CD4-positive, alpha-beta T cell treated with Interleukin-1 beta for 1 hour (primary cell): Measurements from ENCODE around the gene TSPAN14.

Experiments
- DNase-seq, 2 donors: peaks; one replicate each; pipeline ENCODE4 v3.0.0-alpha.2; 2020 to 2022

The TSPAN14 gene

DNA sequence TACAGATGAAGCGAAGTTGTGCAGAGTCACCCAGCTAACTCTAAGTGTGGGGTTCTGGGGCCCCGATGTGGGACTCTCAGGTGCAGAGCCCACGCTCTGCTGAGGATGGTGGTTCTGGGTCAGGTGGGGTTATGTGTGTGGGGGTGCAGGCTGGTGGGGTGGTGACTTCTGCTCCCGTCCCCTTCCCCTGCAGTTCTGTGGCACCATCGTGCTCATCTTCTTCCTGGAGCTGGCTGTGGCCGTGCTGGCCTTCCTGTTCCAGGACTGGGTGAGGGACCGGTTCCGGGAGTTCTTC is 54.9 kb downstream of the TSPAN14 start:
- DNase-seq = no peak

GRCh38 chr10:80509403-80510161 is 55.5 kb downstream of the TSPAN14 start:
- no peak for DNase-seq

DNA sequence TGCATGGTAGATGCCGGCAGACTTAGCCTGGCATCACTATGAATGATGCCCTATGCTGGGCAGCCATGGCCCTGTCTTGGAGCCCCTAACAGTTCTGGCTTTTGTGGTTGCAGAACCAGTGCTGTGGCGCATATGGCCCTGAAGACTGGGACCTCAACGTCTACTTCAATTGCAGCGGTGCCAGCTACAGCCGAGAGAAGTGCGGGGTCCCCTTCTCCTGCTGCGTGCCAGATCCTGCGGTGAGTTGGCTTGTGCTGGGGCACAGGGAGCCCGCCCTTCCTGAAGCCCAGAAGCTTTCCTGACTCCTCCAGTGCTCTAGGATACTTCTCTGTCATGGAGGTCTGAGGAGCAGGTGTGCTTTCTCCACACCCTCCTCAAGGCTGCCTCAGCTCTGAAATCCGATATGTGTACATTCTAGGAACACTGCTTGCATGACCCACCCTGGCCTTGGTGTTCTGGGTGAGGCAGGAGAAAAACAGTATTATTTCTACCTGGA is 58.0 kb downstream of the TSPAN14 start:
- DNase-seq = no peak

DNA sequence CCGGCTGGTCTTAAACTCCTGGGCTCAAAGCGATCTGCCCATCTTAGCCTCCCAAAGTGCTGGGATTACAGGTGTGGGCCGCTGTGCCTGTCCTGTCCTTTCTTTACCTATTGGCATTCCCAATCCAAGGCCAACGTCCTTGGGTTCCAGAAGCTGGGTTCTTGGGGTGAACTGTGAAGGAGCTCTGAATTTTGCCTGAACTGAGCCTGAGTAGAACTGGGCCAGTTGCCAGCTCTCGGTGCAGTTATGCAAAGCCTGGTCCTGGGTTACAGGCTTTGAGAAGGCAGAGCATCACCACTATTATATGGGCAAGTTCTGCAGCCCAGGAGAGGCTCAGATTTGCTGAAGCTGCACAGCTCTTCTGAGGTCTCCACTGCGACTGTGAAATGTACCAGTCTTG is 59.0 kb downstream of the TSPAN14 start:
- DNase-seq = no peak

DNA sequence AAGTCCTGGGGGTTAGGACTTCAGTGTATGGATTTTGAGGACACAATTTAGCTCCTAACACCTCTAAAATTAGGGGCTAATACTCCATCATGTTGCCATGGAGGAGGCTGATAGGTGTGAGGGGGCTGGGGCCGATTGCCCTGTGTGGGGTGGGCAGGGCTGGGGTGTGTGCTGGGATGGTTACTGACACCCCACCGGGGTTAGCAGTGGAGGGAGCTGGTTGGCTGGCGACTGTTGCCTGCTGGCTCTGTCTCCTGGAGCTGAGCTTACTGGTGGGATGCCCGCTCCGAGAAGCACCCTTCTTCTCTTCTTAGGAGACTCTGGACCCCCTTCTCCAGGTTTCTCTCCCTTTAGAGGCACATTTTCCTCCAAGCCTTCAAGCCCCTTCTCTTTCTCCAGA is 61.4 kb downstream of the TSPAN14 start:
- DNase-seq = no peak

- no peak for DNase-seq
Observed at GRCh38 chr10:80515941-80516340, 61.8 kb downstream of the TSPAN14 start.

GRCh38 chr10:80516506-80517075 is 62.5 kb downstream of the TSPAN14 start:
- DNase-seq = no peak

- DNase-seq = no peak
Observed at GRCh38 chr10:80517416-80518142, 63.5 kb downstream of the TSPAN14 start.

DNA sequence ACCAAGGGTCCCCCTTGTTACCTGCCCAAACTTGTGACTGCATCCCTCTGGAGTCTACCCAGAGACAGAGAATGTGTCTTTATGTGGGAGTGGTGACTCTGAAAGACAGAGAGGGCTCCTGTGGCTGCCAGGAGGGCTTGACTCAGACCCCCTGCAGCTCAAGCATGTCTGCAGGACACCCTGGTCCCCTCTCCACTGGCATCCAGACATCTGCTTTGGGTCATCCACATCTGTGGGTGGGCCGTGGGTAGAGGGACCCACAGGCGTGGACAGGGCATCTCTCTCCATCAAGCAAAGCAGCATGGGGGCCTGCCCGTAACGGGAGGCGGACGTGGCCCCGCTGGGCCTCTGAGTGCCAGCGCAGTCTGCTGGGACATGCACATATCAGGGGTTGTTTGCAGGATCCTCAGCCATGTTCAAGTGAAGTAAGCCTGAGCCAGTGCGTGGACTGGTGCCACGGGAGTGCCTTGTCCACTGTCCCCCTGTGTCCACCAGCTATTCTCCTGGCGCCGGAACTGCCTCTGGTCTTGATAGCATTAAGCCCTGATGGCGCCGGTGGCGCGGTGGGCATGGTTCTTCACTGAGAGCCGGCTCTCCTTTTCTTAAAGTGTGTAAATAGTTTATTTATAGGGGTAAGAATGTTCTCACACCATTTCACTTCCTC is 64.2 kb downstream of the TSPAN14 start:
- no peak for DNase-seq

- DNase-seq = no peak
Observed at GRCh38 chr10:80518807-80519360, 64.8 kb downstream of the TSPAN14 start.

DNA sequence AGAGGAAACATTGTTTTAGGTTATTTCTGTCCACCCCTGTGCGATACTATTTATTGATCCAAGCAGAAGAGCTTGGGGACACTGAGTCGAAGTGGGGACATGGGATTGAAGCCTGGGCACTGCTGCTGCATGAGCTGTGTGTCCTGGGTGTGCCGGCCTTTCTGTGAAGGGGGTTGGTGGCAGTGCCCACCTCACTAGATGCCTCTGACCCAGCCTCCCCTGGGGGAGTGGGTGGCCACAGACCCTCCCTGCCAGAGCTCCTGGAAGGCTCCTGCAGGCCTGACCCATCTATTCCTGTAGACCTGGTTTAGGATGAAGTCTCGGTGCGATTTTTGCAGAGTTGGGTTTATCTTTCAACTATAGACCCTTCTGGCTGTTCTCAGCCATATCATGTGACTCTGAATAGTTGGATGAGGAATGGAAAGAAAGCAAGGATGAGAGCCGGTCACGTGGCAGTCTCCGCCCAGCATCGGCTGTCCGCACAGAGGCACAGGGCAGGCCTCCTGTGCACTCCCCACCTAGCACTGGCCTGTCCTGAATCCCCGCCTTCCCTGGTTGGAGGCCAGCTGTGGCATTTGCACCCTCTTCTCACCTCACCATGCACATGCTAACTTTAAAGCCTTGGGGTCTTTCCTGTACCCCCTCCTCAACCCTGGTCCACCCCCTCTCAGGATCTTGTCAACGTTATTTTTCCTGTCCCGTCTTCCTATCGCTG is 66.0 kb downstream of the TSPAN14 start:
- no peak for DNase-seq

- DNase-seq = no peak
Observed at GRCh38 chr10:80520661-80521470, 66.8 kb downstream of the TSPAN14 start.

- DNase-seq = no peak
Observed at GRCh38 chr10:80522756-80523363, 68.8 kb downstream of the TSPAN14 start.

GRCh38 chr10:80523773-80524172 is 69.7 kb downstream of the TSPAN14 start:
- no peak for DNase-seq

GRCh38 chr10:80524190-80524909 is 70.2 kb downstream of the TSPAN14 start:
- DNase-seq = no peak

DNA sequence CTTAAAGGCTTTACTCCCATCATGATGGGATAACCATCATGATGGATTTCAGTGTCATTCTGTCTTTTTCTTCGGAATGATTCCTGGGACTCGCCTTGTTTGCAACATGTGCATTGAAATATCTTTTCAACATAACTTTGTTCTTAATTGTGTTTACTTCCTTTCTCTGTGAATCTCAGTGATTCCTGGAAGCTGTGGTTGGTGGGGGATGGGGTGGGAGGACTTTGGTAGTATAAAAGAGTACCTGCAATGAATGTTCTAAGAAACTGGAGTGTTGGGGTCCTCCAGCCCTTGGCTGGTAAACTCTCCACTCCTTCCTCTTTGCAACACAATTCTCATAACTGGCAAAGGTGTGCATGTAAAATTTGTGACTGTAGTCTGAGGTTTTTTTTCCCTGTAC is 72.1 kb downstream of the TSPAN14 start:
- no peak for DNase-seq

DNA sequence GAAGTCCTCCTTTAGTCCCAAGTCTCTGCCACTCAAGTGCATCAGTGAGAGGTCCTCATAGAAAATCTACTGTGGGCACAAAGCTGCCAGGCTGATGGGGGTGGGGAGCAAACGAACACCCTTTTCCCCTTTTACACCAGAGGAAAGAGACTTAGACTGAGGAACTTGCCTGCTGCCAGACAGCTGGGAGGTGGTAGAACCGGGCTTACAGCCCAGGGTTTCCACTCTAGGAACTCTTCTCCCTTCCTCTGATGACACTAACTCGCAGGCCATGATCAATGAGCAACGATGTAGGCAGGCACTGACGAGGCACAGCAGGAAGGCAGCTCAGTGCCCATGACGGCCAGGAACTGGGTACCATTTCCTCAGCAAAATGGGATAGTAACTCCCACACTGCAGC is 72.6 kb downstream of the TSPAN14 start:
- DNase-seq = no peak

DNA sequence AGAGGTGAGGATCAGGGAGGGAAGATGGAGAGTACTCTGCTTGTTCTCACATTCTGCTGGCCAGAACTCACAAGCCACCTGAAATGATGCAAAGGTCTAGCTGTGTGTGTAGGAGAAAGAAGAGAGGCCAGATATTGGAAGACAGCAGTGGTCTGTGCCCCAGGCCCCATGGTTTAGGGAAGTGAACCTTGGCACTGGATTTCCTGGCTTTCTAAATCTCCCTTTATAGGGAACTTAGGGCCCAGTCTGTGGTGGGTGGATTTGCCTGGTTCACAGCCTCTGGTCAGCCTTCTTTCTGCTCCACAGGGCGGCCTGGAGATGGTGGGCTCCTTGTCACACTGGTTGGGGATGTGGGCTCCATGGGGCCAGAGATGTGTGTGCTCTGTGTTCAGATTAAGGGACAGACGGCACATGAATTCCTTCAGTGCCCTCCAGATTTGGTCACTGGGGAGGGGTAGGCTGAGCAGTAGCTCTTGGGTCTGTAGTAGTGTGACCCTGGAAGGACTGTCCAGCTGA is 74.1 kb downstream of the TSPAN14 start:
- no peak for DNase-seq

DNA sequence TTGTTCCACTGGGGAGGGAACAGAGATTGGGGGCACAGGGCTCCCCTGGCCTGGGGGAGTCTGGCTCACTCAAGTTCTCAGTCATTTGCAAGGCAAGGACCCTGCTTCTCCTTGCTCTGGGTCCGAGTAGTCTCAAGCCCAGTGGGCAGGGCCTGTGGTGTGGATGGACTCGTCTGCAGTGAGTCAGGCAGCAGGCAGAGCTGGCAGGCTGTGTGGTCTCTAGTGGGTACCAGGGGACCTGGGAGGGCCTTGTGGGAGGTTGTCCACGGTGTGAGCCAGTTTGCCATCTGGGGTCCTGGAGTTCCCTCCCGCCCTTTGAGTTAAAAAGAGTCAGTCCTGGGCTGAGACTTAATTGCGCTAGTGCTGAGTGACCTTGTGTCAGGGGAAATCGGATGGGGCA is 74.8 kb downstream of the TSPAN14 start:
- no peak for DNase-seq

- peak; percentile 36 to 44 for DNase-seq
Observed at GRCh38 chr10:80529604-80530003, 75.5 kb downstream of the TSPAN14 start.
